Neural cell (in vitro differentiated cells): ENCODE measurements around the gene COG5. TPM values are rescaled to one million over a fixed set of nuclear protein-coding genes. Genes with fewer than 3 reads are reported as not detected.

ENCODE experiments used
- H2AFZ ChIP-seq: fragments of 200-600, 300-800 bp; sonication (generic), shearing (Covaris generic); 2 replicates; pipeline ENCODE4 v1.6.0; 2014; ENCODE audit warnings: low read depth, mild to moderate bottlenecking, antibody characterized with exemption, low read length, moderate library complexity
- H3F3A ChIP-seq: fragments of 200-600 bp; shearing (Covaris generic); 2 replicates; pipeline ENCODE4 v1.6.1; 2016; ENCODE audit warnings: mild to moderate bottlenecking, moderate library complexity, mixed read lengths, antibody characterized with exemption, low read length; ENCODE audit not compliant: insufficient read depth, poor library complexity, severe bottlenecking
- H3K27ac ChIP-seq: fragments of 200-600, 300-800 bp; sonication (generic), shearing (Covaris generic); 2 replicates; pipeline ENCODE4 v1.5.1; 2014; ENCODE audit warnings: mild to moderate bottlenecking, low read length, moderate library complexity
- H3K27me3 ChIP-seq: fragments of 300-800, 200-600 bp; sonication (generic), shearing (Covaris generic); 2 replicates; pipeline ENCODE4 v1.6.0; 2014; ENCODE audit warnings: mild to moderate bottlenecking, low read depth, low read length, moderate library complexity; ENCODE audit not compliant: insufficient read depth
- H3K36me3 ChIP-seq: fragments of 300-800, 200-600 bp; sonication (generic), shearing (Covaris generic); 2 replicates; pipeline ENCODE4 v1.5.1; 2014; ENCODE audit warnings: mild to moderate bottlenecking, antibody characterized with exemption, low read length, moderate library complexity; ENCODE audit not compliant: insufficient read depth
- H3K4me2 ChIP-seq: fragments of 300-800, 200-600 bp; sonication (generic), shearing (Covaris generic); 2 replicates; pipeline ENCODE4 v1.6.0; 2014; ENCODE audit warnings: mild to moderate bottlenecking, low read length
- H3K4me3 ChIP-seq: fragments of 300-800, 200-600 bp; sonication (generic), shearing (Covaris generic); 2 replicates; pipeline ENCODE4 v1.5.1; 2014; ENCODE audit warnings: mild to moderate bottlenecking, low read length, moderate library complexity
- H3K79me2 ChIP-seq: fragments of 200-600 bp; shearing (Covaris generic); replicated peaks from 2 replicates; pipeline ENCODE4 v1.6.0; 2014; ENCODE audit warnings: mild to moderate bottlenecking, low read length, moderate library complexity; ENCODE audit not compliant: insufficient read depth
- H3K9ac ChIP-seq: fragments of 300-800, 200-600 bp; sonication (generic), shearing (Covaris generic); 2 replicates; pipeline ENCODE4 v1.6.1; 2016; ENCODE audit warnings: mild to moderate bottlenecking, low read length, mixed read lengths
- H3K9me2 ChIP-seq: fragments of 200-600 bp; shearing (Covaris generic); 2 replicates; pipeline ENCODE4 v1.6.1; 2016; ENCODE audit warnings: mild to moderate bottlenecking, low read length, mixed read lengths; ENCODE audit not compliant: insufficient read depth
- H3K9me3 ChIP-seq: fragments of 200-600, 300-800 bp; sonication (generic), shearing (Covaris generic); 2 replicates; pipeline ENCODE4 v1.6.1; 2016; ENCODE audit warnings: mild to moderate bottlenecking, mixed run types, low read length, moderate library complexity, mixed read lengths
- H4K20me1 ChIP-seq: fragments of 200-600 bp; shearing (Covaris generic); 2 replicates; pipeline ENCODE4 v1.6.1; 2016; ENCODE audit warnings: mild to moderate bottlenecking, mixed run types; ENCODE audit not compliant: insufficient read depth
- EP300 ChIP-seq: fragments of 450-650 bp; conservative IDR thresholded peaks from 2 replicates; pipeline ENCODE4 v1.6.1; 2014; ENCODE audit warnings: antibody characterized with exemption, mild to moderate bottlenecking, moderate library complexity; ENCODE audit not compliant: poor library complexity, severe bottlenecking
- EZH2 ChIP-seq: fragments of 200-600, 300-800 bp; shearing (Covaris generic), sonication (generic); IDR thresholded peaks from 2 replicates; pipeline ENCODE4 v1.6.1; 2014; ENCODE audit warnings: antibody characterized with exemption, low read length, borderline replicate concordance, mild to moderate bottlenecking; ENCODE audit not compliant: insufficient read depth, poor library complexity, severe bottlenecking
- MXI1 ChIP-seq: fragments of 450-650 bp; conservative IDR thresholded peaks from 2 replicates; pipeline ENCODE4 v1.6.1; 2014; ENCODE audit warnings: antibody characterized with exemption, mild to moderate bottlenecking; ENCODE audit not compliant: poor library complexity, severe bottlenecking
- POLR2AphosphoS5 ChIP-seq: IDR thresholded peaks from 2 replicates; pipeline ENCODE4 v1.6.1; 2012
- RAD21 ChIP-seq: fragments of 450-650 bp; conservative IDR thresholded peaks from 2 replicates; pipeline ENCODE4 v1.6.1; 2014; ENCODE audit warnings: antibody characterized with exemption, mild to moderate bottlenecking, moderate library complexity
- SMC3 ChIP-seq: fragments of 450-650 bp; conservative IDR thresholded peaks from 2 replicates; pipeline ENCODE4 v1.6.1; 2014; ENCODE audit warnings: antibody characterized with exemption, mild to moderate bottlenecking, moderate library complexity; ENCODE audit not compliant: poor library complexity
- TAF1 ChIP-seq: IDR thresholded peaks from 2 replicates; pipeline ENCODE4 v1.6.1; 2012; ENCODE audit warnings: low read depth
- polyA plus RNA-seq: library from polyadenylated mRNA; depleted of rRNA; stranded (reverse); fragments of >200 nt; gene quantifications from 2 replicates; pipeline ENCODE4 v1.2.3, GENCODE V29; 2014
- TF ChIP-seq, protein P1 (sequence below): IDR thresholded peaks from 2 replicates; pipeline ENCODE4 v1.6.1; 2012; ENCODE audit warnings: borderline replicate concordance
- TF ChIP-seq, protein P2 (sequence below): fragments of 450-650 bp; IDR thresholded peaks from 2 replicates; pipeline ENCODE4 v1.5.1; 2014; ENCODE audit warnings: antibody characterized with exemption, mild to moderate bottlenecking, moderate library complexity; ENCODE audit not compliant: poor library complexity, severe bottlenecking

Gene COG5
- polyA plus RNA-seq, 1 donor from 2014 or later: 13.3 TPM

DNA sequence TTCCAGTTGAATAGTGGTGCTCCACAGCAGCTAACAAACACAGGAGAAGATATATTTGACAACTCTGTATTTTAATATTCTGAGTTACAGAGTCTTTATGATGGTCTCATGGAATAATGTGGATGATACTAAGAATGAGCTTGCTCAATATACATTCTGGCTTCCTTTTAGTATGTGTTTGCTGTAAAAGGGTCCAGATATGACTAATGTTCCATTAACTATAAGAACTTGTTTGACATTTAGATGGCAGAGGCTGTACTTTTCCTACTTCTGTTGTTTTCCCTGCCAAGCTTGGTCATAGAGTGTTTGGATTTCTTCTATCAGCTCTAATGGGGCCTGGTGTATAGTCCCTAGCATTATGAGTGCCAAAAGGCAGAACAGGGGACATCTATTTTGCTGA, 155.4 kb downstream of the COG5 start:
- H3K9ac ChIP-seq: no peak overlapping the region
- no peak overlapping the region for H3K27ac ChIP-seq
- no peak for TF ChIP-seq MXI1
- TF ChIP-seq EZH2: no peak
- TF ChIP-seq RAD21: no peak
- no peak for TF ChIP-seq TAF1
- TF ChIP-seq, protein P1, sequence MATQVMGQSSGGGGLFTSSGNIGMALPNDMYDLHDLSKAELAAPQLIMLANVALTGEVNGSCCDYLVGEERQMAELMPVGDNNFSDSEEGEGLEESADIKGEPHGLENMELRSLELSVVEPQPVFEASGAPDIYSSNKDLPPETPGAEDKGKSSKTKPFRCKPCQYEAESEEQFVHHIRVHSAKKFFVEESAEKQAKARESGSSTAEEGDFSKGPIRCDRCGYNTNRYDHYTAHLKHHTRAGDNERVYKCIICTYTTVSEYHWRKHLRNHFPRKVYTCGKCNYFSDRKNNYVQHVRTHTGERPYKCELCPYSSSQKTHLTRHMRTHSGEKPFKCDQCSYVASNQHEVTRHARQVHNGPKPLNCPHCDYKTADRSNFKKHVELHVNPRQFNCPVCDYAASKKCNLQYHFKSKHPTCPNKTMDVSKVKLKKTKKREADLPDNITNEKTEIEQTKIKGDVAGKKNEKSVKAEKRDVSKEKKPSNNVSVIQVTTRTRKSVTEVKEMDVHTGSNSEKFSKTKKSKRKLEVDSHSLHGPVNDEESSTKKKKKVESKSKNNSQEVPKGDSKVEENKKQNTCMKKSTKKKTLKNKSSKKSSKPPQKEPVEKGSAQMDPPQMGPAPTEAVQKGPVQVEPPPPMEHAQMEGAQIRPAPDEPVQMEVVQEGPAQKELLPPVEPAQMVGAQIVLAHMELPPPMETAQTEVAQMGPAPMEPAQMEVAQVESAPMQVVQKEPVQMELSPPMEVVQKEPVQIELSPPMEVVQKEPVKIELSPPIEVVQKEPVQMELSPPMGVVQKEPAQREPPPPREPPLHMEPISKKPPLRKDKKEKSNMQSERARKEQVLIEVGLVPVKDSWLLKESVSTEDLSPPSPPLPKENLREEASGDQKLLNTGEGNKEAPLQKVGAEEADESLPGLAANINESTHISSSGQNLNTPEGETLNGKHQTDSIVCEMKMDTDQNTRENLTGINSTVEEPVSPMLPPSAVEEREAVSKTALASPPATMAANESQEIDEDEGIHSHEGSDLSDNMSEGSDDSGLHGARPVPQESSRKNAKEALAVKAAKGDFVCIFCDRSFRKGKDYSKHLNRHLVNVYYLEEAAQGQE: no peak
- TF ChIP-seq, protein P2, sequence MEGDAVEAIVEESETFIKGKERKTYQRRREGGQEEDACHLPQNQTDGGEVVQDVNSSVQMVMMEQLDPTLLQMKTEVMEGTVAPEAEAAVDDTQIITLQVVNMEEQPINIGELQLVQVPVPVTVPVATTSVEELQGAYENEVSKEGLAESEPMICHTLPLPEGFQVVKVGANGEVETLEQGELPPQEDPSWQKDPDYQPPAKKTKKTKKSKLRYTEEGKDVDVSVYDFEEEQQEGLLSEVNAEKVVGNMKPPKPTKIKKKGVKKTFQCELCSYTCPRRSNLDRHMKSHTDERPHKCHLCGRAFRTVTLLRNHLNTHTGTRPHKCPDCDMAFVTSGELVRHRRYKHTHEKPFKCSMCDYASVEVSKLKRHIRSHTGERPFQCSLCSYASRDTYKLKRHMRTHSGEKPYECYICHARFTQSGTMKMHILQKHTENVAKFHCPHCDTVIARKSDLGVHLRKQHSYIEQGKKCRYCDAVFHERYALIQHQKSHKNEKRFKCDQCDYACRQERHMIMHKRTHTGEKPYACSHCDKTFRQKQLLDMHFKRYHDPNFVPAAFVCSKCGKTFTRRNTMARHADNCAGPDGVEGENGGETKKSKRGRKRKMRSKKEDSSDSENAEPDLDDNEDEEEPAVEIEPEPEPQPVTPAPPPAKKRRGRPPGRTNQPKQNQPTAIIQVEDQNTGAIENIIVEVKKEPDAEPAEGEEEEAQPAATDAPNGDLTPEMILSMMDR: no peak
- TF ChIP-seq EP300: no peak
- TF ChIP-seq SMC3: no peak
- no peak for TF ChIP-seq POLR2AphosphoS5
- H3K4me2 ChIP-seq: no peak overlapping the region
- H3K27me3 ChIP-seq: no peaks in the 10 kb centered on the region
- H3K9me2 ChIP-seq: no peaks in the 10 kb centered on the region
- H3K9me3 ChIP-seq: no peaks in the 10 kb centered on the region
- H3K79me2 ChIP-seq: no peaks in the 10 kb centered on the region
- H2AFZ ChIP-seq: no peak overlapping the region
- H3F3A ChIP-seq: no peaks in the 10 kb centered on the region
- no peak overlapping the region for H3K4me3 ChIP-seq
- no peaks in the 10 kb centered on the region for H4K20me1 ChIP-seq
- H3K36me3 ChIP-seq: no peaks in the 10 kb centered on the region

DNA sequence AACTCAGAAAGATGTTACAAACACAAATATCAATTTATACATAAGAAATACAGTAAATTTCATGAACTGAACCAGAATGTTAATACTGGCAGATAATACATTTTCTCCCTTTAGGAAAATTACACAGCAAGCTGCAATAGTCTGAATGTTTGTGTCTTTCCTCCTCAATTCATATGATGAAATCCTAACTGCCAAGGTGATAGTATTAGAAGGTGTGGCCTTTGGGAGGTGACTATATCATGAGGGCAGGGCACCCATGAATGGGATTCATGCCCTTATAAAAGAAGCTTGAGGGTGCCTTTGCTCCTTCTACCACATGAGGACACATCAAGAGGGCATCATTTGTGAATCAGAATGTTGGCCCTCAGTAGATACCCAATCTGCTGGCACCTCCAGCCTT, 158.2 kb downstream of the COG5 start:
- Histone ChIP-seq H4K20me1 (no peaks in the 10 kb centered on the region), H3K9me2 (no peaks in the 10 kb centered on the region), H3K27ac (no peak overlapping the region), H3K27me3 (no peaks in the 10 kb centered on the region), H3K9me3 (no peaks in the 10 kb centered on the region), H2AFZ (no peak overlapping the region), H3K79me2 (no peaks in the 10 kb centered on the region), H3K4me3 (no peak overlapping the region), H3K36me3 (no peaks in the 10 kb centered on the region), H3K4me2 (no peak overlapping the region), H3K9ac (no peak overlapping the region), H3F3A (no peaks in the 10 kb centered on the region)
- TF ChIP-seq RAD21 (no peak), TAF1 (no peak), POLR2AphosphoS5 (no peak), MXI1 (no peak), SMC3 (no peak), EZH2 (no peak), EP300 (no peak)
- TF ChIP-seq, protein P2: no peak
- TF ChIP-seq, protein P1: no peak
